Lower leg skin (tissue), 4 donors: ENCODE data around the gene SHC3. TPM values are rescaled to one million over a fixed set of nuclear protein-coding genes. Genes with fewer than 3 reads are reported as not detected.

Source experiments
- DNase-seq, 2 donors: peaks; one replicate each; pipeline ENCODE4 v3.0.0-alpha.2; 2019; ENCODE audit warnings: low spot score in 2 of 2
- H3K4me3 ChIP-seq: fragments of 200-600 bp; sonication (generic); 2 replicates; pipeline ENCODE4 v1.5.1; 2017; ENCODE audit warnings: mild to moderate bottlenecking, low read depth; ENCODE audit not compliant: poor library complexity, severe bottlenecking
- POLR2A ChIP-seq, 2 donors: fragments of 450-650 bp; IDR thresholded peaks; one replicate each; pipeline ENCODE4 v1.6.1; 2016 to 2017; ENCODE audit warnings: antibody characterized with exemption in 2 of 2, mild to moderate bottlenecking in 1 of 2, moderate library complexity in 1 of 2
- WGBS, 2 donors: methylation state at CpG; one replicate each; pipeline ENCODE4 v1.1.5; 2018; 5-methylcytosine and 5-hydroxymethylcytosine counted together
- intact Hi-C: fragments of 100-400 bp; cut with DNase I; formaldehyde crosslinking; loops from one replicate; pipeline ENCODE4 v1.15.0; 2023; ENCODE audit warnings: low total_unique reads
- total RNA-seq, 4 donors: library from RNA; depleted of rRNA; stranded (reverse); fragments of >200 nt; gene quantifications; one replicate each; pipeline ENCODE4 v1.1.0, GENCODE V29; 2016
- TF ChIP-seq, protein P1 (sequence below), 3 donors: fragments of 450-650 bp; IDR thresholded peaks; one replicate each; pipeline ENCODE4 v1.5.1; 2016; ENCODE audit warnings: antibody characterized with exemption in 3 of 3, mild to moderate bottlenecking in 3 of 3, moderate library complexity in 2 of 3

Gene SHC3
- total RNA-seq, 4 donors from 2014 or later: 0.49 to 3.7 (median 1.7) TPM

DNA sequence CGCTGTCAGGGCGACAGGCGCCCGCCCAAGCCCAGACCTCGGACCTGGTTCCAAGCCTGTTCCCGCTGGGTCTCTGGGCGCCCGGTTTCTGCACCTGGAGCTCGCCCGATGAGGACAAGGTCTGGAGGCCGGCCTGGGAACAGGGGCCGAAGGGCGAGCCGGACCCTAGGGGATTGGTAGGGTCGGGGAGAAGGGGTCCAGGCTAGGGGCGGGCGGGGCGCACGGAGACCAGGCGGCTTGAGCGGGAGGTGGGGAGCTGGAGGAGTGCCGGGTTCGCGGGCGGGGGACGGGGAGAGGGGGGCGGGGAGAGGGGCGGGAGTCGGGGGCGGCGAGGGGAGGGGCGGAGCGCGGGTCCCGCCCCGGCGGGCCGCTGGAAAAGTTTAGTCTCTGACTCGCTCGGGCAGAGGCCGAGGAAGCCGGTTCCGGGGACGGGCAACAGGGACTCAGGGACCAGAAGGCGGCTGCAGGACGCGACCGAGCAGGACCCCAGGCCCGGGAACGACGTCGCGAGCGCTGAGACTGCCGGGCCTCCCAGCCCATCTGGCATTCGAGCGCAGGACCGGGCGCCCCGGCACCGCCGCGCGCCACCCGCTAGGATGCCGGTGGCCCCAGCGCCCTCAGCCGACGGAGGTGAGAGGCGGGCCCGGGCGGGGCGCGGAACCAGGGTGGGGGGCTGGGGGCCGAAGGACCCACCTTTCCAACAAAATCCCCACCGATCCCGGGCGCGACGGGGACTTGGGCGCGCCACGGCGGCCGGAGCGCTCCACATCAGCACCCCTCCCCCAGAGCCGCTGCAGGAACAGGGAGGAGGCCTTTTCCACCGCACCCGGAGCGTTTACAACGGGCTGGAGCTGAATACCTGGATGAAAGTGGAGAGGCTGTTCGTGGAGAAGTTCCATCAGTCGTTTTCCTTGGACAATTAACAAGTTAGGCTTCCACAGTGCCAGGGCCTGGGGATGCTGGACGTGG, 187.3 kb downstream of the SHC3 start, which contains the start of gene S1PR3:
S1PR3 (plus strand) TSS at position 403 of the 969 bp plus-strand sequence. CDS start 9,733 bp downstream, outside the sequence.
- no peak for TF ChIP-seq POLR2A (IDR thresholded peaks at IDR 0.05)
- TF ChIP-seq, protein P1, sequence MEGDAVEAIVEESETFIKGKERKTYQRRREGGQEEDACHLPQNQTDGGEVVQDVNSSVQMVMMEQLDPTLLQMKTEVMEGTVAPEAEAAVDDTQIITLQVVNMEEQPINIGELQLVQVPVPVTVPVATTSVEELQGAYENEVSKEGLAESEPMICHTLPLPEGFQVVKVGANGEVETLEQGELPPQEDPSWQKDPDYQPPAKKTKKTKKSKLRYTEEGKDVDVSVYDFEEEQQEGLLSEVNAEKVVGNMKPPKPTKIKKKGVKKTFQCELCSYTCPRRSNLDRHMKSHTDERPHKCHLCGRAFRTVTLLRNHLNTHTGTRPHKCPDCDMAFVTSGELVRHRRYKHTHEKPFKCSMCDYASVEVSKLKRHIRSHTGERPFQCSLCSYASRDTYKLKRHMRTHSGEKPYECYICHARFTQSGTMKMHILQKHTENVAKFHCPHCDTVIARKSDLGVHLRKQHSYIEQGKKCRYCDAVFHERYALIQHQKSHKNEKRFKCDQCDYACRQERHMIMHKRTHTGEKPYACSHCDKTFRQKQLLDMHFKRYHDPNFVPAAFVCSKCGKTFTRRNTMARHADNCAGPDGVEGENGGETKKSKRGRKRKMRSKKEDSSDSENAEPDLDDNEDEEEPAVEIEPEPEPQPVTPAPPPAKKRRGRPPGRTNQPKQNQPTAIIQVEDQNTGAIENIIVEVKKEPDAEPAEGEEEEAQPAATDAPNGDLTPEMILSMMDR (IDR thresholded peaks at IDR 0.05): no peak
- DNase-seq: peak in 1 of 2 donors; percentile 90
- intact Hi-C loops: loop anchor here (5.0 kb wide), 1 partner anchor 604 kb away; the partner anchor contains the start of gene SPIN1
- H3K4me3 ChIP-seq: peak within 1 kb of the TSS; percentile 39
- WGBS, 2 donors: 3 to 6% methylated on average over 46 to 77 of the region's 94 CpGs

DNA sequence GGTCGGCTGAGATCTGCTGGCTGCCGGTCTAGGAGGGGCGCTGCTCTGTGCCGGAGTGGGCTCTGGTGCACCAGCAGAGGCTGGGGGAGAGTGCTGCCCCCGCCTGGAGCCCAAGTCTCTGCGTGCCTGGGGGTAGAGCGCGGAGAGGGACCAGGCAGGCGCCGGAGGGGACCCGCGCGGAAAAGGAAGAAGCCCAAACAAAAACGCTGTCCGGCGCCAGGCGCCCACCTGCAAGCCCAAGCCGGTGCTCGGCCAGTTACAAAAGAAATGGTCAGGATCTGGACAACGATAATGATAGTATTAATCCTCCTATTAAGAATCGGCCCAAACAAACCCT, 187.9 kb downstream of the SHC3 start:
- DNase-seq: no peak
- WGBS, 2 donors: 42 to 64% methylated on average over 21 of the region's 21 CpGs
- TF ChIP-seq, protein P1 (IDR thresholded peaks at IDR 0.05): no peak
- TF ChIP-seq POLR2A (IDR thresholded peaks at IDR 0.05): no peak
- intact Hi-C loops: loop anchor here (5.0 kb wide), 1 partner anchor 603 kb away; the partner anchor contains the start of gene SPIN1
- no peak overlapping the region for H3K4me3 ChIP-seq

- intact Hi-C loops: loop anchor here (5.0 kb wide), 1 partner anchor 603 kb away; the partner anchor contains the start of gene SPIN1
- H3K4me3 ChIP-seq: no peak overlapping the region
- DNase-seq: peak in 1 of 2 donors; percentile 81
- 86 to 87% methylated on average over 25 of the region's 25 CpGs for WGBS, 2 donors
- TF ChIP-seq, protein P1 (IDR thresholded peaks at IDR 0.05): no peak
- no peak for TF ChIP-seq POLR2A (IDR thresholded peaks at IDR 0.05)
Measured at GRCh38 chr9:88990041-88990728, 188.4 kb downstream of the SHC3 start.

- WGBS, 2 donors: 16 to 17% methylated on average over 7 of the region's 7 CpGs
- DNase-seq: peak in 1 of 2 donors; percentile 81
- H3K4me3 ChIP-seq: no peak overlapping the region
- TF ChIP-seq, protein P1 (IDR thresholded peaks at IDR 0.05): no peak
- TF ChIP-seq POLR2A (IDR thresholded peaks at IDR 0.05): no peak
- intact Hi-C loops: no loop called here
Measured at GRCh38 chr9:88988796-88989641, 189.6 kb downstream of the SHC3 start.

DNA sequence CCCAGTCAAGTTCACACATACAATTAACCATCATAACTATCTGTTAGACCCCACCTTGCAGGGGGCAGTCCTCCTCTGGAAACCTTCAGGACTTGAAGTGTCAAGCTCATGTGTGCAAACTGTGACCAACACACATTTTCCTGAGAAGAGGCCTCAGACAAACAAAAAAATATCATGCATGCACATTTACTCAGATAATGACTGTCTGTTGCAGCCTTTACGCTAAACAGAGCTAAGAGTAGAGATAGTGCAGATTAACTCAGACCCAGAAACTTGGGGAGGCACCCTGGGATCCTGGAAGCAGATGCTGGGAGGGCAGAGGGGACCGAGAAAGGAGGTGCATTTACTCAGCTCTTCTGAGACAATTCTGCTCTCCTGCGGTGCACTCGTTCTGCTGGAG, 191.0 kb downstream of the SHC3 start:
- 83 to 94% methylated on average over 4 of the region's 4 CpGs for WGBS, 2 donors
- no peak overlapping the region for H3K4me3 ChIP-seq
- no peak for TF ChIP-seq POLR2A (IDR thresholded peaks at IDR 0.05)
- TF ChIP-seq, protein P1 (IDR thresholded peaks at IDR 0.05): no peak
- DNase-seq: peak in 1 of 2 donors; percentile 49
- intact Hi-C loops: no loop called here
